GM12892 (cell line): ENCODE data around the gene ACSS1.

Experiments
- DNase-seq: peaks from one replicate; pipeline ENCODE4 v3.0.0; 2011; ENCODE audit not compliant: insufficient read length
- FAIRE-seq: peaks from 2 replicates; lab custom pipeline; 2011; peaks lifted over from hg19 to GRCh38; lab: Jason Lieb, UNC
- POLR2A ChIP-seq: IDR thresholded peaks from 2 replicates; pipeline ENCODE4 v1.6.1; 2011; ENCODE audit warnings: low read depth, low read length, control low read depth
- POLR2AphosphoS5 ChIP-seq: IDR thresholded peaks from 2 replicates; pipeline ENCODE4 v1.6.1; 2011; ENCODE audit warnings: low read depth, low read length, control low read depth
- TAF1 ChIP-seq: IDR thresholded peaks from 2 replicates; pipeline ENCODE4 v1.6.1; 2011; ENCODE audit warnings: low read depth, mild to moderate bottlenecking, control low read depth, low read length, borderline replicate concordance

The ACSS1 gene

DNA sequence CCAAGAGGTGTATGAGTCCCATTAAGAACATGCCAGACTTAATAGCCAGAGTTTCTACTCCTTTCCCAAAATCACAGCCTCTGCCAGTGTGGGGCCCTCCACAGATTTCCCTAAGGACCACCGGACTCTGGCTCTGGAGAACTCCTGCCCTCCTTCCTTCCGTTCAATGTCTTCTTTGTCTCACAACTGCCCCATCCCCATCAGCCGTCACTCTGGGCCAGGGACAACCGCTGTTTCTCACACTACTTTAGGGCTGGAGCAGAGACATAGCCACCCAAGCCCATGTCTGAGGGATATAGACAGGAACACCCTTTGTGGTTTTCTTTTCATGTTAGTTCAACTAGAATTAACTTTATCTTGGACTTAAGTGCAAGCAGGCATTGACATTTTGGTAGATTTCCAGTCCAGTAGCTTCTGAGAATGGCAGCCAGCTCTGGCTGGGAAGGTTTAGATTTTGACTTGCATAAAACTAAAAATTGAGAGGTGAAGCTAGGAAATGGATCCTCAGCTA, 6.7 kb upstream of the ACSS1 start:
- DNase-seq (no peak), FAIRE-seq (no peak)
- TF ChIP-seq POLR2A: no peak
- no peak for TF ChIP-seq POLR2AphosphoS5
- TF ChIP-seq TAF1: no peak

GRCh38 chr20:25063981-25064380, 6.0 kb upstream of the ACSS1 start:
- DNase-seq: no peak
- no peak for FAIRE-seq
- TF ChIP-seq TAF1: no peak
- TF ChIP-seq POLR2AphosphoS5: no peak

GRCh38 chr20:25063546-25063945, 5.6 kb upstream of the ACSS1 start:
- TF ChIP-seq POLR2A: no peak
- no peak for TF ChIP-seq POLR2AphosphoS5
- no peak for TF ChIP-seq TAF1
- DNase-seq (no peak), FAIRE-seq (no peak)

DNA sequence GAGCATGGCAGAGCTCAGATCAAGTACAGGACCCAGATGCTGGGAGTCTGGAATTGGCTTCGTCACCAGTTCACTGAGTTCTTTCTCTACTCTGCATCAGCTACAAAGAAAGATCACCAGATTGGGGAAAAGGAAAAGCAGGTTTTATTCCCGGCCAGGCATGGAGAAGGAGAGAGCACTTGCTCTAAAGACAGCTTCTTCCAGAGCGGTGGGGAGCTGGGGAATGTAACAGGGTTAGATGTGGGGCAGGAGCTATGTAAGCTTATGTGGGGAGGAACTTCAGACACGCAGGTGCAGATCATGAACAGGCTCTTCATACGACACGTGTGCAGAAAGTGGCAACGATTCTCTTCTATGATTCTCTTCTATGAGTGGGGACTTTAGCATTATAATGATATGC, 4.9 kb upstream of the ACSS1 start:
- TF ChIP-seq POLR2A (no peak), TAF1 (no peak), POLR2AphosphoS5 (no peak)
- FAIRE-seq (no peak), DNase-seq (no peak)

- FAIRE-seq (no peak), DNase-seq (no peak)
- no peak for TF ChIP-seq POLR2AphosphoS5
Measured at GRCh38 chr20:25061821-25062530, 4.0 kb upstream of the ACSS1 start.

GRCh38 chr20:25061103-25061799, 3.3 kb upstream of the ACSS1 start:
- FAIRE-seq: no peak
- no peak for DNase-seq
- no peak for TF ChIP-seq POLR2A
- no peak for TF ChIP-seq POLR2AphosphoS5
- no peak for TF ChIP-seq TAF1

GRCh38 chr20:25059866-25060465, 2.0 kb upstream of the ACSS1 start:
- no peak for FAIRE-seq
- no peak for DNase-seq
- TF ChIP-seq POLR2AphosphoS5 (no peak), TAF1 (no peak), POLR2A (no peak)

DNA sequence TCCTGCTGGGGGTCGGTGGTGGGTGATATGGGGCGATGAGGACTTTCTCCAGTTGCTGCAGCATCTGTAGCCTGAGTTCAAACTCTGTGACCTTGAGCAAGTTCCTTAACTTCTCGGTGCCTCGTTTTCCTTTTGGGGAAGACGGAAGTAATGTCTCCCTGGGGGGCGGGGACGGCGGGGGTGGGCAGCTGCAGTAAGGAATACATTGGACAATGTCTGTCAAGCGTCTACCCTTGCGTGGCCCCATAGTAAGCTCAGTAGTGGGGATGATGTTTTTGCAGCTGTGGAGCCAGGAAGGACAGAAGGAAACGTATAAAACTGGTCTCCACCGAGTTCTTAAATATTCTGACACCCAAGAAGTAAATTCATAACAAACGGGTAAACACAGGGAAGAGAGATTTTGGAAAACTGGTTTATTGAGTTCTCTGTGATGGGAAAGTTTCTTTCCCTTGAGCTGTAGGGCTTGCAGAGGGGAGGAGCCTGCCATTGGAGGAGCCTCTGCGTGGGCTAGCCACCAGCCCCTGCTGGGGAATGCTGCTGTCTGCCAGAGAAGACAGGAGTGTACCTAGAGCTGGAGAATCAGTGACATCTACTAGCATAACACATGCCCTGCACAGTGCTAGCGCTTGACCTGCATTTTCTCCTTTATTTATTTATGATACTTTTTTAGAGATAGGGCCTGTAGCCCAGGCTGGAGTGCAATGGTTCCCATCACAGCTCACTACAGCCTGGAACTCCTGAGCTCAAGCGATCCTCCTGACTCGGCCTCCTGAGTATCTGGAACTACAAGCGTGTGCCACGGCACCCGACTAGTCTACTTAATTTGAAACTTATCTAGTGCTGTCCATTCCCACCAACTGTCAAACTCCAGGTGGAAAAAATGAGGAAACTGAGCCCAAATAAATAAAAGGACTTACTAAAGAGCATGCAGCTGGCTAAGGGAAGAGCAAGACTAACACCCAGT, 1.2 kb upstream of the ACSS1 start:
- no peak for DNase-seq
- peak; percentile 42 for FAIRE-seq
- TF ChIP-seq POLR2AphosphoS5: no peak
- TF ChIP-seq POLR2A: no peak
- TF ChIP-seq TAF1: no peak

DNA sequence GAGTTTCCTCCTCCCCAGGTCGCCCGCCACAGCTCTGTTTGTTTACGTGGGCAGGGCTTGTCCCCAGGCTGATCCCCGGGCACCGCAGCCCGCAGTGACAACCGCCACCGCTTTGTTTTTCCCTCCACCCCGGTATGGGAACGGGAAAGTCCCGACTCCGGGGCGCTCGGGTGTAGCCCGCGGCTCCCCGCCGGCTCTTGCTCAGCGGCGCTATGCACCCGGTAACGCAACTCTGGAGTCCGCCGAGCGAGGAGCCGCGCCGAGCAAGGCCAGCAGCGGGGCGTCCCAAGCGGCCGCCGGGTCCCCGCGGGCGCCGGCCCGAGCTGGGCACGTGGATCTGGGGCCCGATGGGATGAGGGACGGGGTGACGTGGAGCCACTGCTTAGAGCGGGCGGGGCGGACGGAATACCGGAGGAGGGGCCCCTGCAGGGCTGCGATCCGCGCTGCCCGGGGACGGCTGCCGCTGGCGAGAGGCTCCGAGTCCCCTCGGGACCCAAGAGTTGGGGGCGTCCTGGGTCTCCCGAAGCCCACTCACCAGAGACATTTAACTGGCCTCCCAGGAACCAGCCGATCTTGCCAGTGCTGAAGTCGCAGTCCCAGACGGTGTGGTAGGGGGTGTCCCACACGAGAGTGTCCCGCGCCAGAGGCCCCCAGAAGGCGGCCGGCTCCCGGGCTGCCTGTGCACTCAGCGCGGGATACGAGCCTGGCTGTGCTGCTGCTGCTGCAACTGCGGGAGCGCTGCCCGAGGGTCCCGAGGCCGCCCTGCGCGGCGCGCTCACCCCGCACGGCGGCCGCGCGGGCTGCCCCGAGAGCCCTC, 497 bp downstream of the ACSS1 start:
- DNase-seq (peak; percentile 63), FAIRE-seq (peak; percentile 80)
- TF ChIP-seq POLR2AphosphoS5 (peak; percentile 34; the same call in 1 of the 2 replicates), TAF1 (no peak)

- DNase-seq (no peak), FAIRE-seq (no peak)
- TF ChIP-seq POLR2AphosphoS5: no peak
Measured at GRCh38 chr20:25056690-25057233, 1.2 kb downstream of the ACSS1 start.

- DNase-seq (no peak), FAIRE-seq (no peak)
- TF ChIP-seq TAF1: no peak
- no peak for TF ChIP-seq POLR2AphosphoS5
- no peak for TF ChIP-seq POLR2A
Measured at GRCh38 chr20:25055711-25056495, 2.0 kb downstream of the ACSS1 start.
